Measurements from ENCODE around the gene PLGRKT. TPM values are rescaled to one million over a fixed set of nuclear protein-coding genes. Genes with fewer than 3 reads are reported as not detected.
"Not testable (repeated sequence)": the region's sequence is repeated elsewhere in the genome, so short reads cannot be mapped to it uniquely, and the experiment has no call there.

PLGRKT gene
- total RNA-seq, 1 donor from 2014 or later, result 11.1 TPM

- Mint-ChIP-seq H3K27ac (ENCODE audit: unreplicated experiment) (no peak overlapping the region), H3K9me3 (ENCODE audit: low read depth) (peaks cover 8% of the 10 kb centered on the region), H3K4me1 (ENCODE audit: low read depth) (no peaks in the 10 kb centered on the region), H3K4me3 (ENCODE audit: unreplicated experiment) (no peak overlapping the region), H3K27me3 (ENCODE audit: low read depth) (no peaks in the 10 kb centered on the region), H3K36me3 (ENCODE audit: low read depth) (no peaks in the 10 kb centered on the region)
- no peak for DNase-seq (ENCODE audit: low spot score)
- TF ChIP-seq CTCF (IDR thresholded peaks at IDR 0.05), result peak; percentile 44
These were observed 43.8 kb upstream of the PLGRKT start for GRCh38 chr9:5481322-5482040.

GRCh38 chr9:5480919-5481318, 43.2 kb upstream of the PLGRKT start:
- Mint-ChIP-seq H3K9me3 (ENCODE audit: low read depth) (peaks cover 13% of the 10 kb centered on the region), H3K27me3 (ENCODE audit: low read depth) (no peaks in the 10 kb centered on the region), H3K4me1 (ENCODE audit: low read depth) (no peaks in the 10 kb centered on the region), H3K36me3 (ENCODE audit: low read depth) (no peaks in the 10 kb centered on the region), H3K4me3 (ENCODE audit: unreplicated experiment) (no peak overlapping the region), H3K27ac (ENCODE audit: unreplicated experiment) (no peak overlapping the region)
- no peak for TF ChIP-seq CTCF (IDR thresholded peaks at IDR 0.05)
- DNase-seq (ENCODE audit: low spot score), result no peak

- no peak for TF ChIP-seq CTCF (IDR thresholded peaks at IDR 0.05)
- Mint-ChIP-seq H3K4me1 (ENCODE audit: low read depth) (no peaks in the 10 kb centered on the region), H3K4me3 (ENCODE audit: unreplicated experiment) (no peak overlapping the region), H3K27me3 (ENCODE audit: low read depth) (no peaks in the 10 kb centered on the region), H3K27ac (ENCODE audit: unreplicated experiment) (no peak overlapping the region), H3K36me3 (ENCODE audit: low read depth) (no peaks in the 10 kb centered on the region), H3K9me3 (ENCODE audit: low read depth) (peaks cover 16% of the 10 kb centered on the region)
- no peak for DNase-seq (ENCODE audit: low spot score)
These were observed 42.4 kb upstream of the PLGRKT start for GRCh38 chr9:5479994-5480694.

- Mint-ChIP-seq H3K27me3 (ENCODE audit: low read depth) (no peaks in the 10 kb centered on the region), H3K9me3 (ENCODE audit: low read depth) (peaks cover 22% of the 10 kb centered on the region), H3K27ac (ENCODE audit: unreplicated experiment) (no peak overlapping the region), H3K36me3 (ENCODE audit: low read depth) (peaks cover 2% of the 10 kb centered on the region), H3K4me1 (ENCODE audit: low read depth) (no peaks in the 10 kb centered on the region), H3K4me3 (ENCODE audit: unreplicated experiment) (no peak overlapping the region)
- no peak for DNase-seq (ENCODE audit: low spot score)
- TF ChIP-seq CTCF (IDR thresholded peaks at IDR 0.05), result no peak
These were observed 40.5 kb upstream of the PLGRKT start for GRCh38 chr9:5478206-5478605.

GRCh38 chr9:5475611-5476010, 37.9 kb upstream of the PLGRKT start:
- H3K36me3 Mint-ChIP-seq (ENCODE audit: low read depth); H3K27ac Mint-ChIP-seq (ENCODE audit: unreplicated experiment): not testable (repeated sequence)
- peaks cover 22% of the 10 kb centered on the region for H3K9me3 Mint-ChIP-seq (ENCODE audit: low read depth)

More at GRCh38 chr9:5475611-5476010, 37.9 kb upstream of the PLGRKT start:
- not testable (repeated sequence) for H3K4me3 Mint-ChIP-seq (ENCODE audit: unreplicated experiment); H3K27me3 Mint-ChIP-seq (ENCODE audit: low read depth); DNase-seq (ENCODE audit: low spot score); H3K4me1 Mint-ChIP-seq (ENCODE audit: low read depth)

All from chondrocyte (in vitro differentiated cells).